Raji (cell line): ENCODE measurements around the gene ASPG.

ENCODE experiments used
- POLR2A ChIP-seq: IDR thresholded peaks from 2 replicates; pipeline ENCODE4 v1.6.1; 2011; ENCODE audit warnings: low read depth, low read length, control low read depth; ENCODE audit not compliant: insufficient read depth

ASPG gene

DNA sequence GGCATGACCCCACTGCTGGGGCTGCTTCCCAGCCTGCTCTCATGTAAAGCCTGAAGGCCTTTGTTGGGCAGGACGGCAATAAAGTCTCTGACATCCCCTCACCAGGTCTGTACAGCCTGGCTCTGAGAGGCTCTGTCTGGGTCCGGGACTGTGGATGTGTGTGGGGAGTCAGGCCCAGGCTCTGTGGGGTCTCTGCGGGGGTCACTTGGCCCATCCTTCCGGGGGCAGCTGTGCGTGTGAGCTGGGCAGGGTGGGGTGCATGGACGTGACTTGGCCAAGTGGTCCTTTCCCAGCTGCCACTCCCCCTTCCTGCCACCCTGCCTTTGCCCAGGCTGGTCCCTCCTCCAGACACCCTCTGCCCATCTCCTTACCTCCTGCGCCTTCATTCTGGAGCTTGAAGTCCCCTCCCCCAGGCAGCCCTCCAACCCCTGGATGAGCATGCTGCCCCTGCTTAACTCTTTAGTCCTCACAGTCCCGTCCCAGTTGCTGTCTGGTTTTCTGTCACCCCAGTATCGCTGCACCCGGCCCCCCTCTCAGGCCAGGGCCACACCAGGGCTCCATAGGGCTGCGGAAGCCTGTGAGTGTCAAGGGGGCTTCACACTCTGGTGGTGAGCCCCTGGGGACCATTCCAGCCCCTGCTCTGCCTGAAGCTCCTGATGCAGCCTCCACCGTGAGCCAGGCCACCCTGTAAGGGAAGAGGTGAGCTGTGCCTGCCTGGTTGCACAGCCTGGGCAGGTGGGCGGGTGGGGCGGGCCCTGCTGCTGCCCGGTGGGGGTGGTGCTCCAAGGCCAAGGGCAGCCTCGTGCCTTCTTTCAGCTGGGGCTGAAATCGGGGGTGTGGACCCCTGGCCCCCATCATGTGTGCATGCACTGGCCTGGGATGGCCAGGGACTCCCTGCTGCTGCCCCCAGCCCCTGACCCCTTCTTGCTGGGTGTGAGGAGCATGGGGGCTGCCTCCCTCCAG, 27.4 kb downstream of the ASPG start:
- no peak for TF ChIP-seq POLR2A

DNA sequence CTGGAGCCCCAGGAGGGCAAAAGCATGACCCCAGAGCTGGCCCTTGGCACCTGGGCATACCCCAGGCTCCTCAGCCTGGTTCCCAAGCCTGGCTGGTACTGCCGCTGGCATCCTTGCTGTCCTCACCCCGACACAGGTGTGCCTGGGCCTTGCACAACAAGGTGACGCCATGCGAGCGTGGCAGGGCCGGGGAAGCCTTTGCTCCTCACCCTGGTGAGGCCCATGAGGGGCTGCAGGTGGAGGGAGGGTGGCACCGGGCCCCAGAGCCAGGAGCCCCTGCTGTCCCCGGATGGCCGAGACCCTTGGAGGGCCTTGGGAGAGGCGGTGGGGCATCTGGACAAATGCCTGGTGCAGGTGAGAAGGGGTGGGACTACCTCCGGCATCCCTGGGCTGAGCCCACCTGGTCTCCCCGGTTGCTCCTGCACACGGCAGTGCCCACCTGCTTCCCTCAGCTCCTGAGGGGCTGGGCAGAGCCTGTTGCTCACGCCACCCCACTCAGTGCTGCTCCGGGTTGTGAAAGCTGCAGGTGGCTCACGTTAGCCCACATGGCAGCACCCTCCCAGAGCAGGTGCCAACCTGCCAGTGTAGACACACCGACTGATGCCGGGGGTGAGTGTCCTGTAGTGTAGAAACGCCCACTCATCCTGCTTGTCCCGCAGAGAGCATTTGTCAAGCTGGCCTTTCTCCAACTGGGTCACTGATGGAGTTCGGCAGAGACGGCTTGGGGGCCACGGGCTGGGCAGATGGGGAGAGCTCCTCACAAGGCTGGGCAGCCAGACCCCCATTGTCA, 28.3 kb downstream of the ASPG start:
- TF ChIP-seq POLR2A, result no peak

DNA sequence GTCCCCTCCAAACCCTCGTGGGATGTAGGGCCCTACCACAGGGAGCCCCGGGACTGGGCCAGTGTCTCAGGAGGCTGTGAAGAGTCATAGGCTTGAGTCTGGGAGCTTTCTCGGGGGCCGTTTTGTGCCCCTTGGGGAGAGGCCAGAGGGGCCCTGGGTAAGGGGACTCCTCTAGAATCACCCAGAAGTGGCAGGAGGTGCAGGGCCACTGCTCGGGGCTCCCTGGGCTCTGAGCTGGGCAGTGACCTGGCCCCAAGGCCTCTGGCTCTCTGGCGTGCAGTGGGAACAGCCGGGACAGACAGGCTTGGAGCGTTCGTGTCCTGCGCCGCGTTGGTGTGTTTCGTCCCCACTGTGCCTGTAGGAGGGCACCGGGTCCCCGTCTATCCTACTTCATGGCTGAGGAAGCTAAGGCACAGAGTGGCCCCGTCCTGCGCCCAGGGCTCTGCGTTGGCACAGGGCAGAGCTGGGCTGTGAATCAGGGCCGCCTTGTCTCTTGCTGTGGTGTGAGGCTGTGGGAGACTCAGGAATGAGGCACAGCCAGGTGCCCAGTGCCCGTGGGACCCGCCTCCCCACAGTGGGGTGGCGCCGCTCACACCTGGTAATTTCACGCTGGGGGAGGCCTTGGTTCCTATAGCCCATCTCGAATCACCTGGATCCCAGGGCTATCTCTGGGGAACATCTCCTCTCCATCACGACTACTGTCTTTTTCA, 29.1 kb downstream of the ASPG start:
- TF ChIP-seq POLR2A, result no peak

DNA sequence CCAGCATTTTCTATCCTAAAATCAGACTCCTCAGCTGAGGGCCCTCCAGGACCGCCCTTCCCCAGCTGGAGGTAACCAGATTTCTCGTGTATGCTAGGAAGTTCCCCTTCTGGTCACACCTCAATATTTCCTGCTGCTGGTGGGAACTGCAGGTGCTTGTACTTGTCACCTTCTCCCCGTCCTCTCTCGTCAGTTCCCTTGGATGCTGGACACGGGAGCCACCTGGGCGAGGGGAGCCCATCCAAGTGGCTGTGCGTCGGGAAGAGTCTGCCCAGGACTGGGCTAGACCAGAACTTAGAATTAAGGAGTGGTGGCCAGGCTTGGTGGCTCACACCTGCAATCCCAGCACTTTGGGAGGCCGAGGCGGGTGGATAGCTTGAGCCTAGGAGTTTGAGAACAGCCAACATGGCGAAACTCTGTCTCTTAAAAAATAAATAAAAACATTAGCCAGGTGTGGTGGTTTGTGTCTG, 29.7 kb downstream of the ASPG start:
- TF ChIP-seq POLR2A, result no peak

DNA sequence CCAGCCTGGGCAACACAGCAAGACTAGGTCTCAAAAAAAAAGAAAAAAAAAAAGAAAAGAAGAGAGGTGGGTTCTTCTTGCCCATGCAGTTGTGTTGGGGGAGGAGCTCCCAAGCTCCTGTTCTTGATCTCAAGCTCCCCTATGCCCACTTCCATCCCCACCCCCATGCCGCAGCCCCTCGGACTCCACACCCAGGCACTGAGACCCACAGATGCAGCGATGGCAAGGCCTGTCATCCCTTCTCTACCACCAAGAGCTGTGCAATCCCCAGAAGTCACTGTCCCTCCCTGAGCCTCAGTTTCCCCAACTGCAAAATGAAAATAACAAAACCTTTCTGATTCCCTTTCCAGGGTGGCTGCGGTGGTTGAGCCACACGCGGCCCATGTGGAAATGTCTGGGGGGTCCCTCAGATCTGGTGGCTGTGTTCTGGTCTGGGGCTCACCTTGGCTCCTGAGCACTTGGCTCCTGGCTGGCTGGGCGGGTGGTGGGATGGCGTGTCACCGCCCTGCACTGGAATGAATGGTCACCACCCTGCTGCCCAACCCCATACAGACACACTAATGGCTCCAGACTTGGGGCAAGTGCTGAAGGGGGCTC, 30.3 kb downstream of the ASPG start:
- TF ChIP-seq POLR2A, result no peak

DNA sequence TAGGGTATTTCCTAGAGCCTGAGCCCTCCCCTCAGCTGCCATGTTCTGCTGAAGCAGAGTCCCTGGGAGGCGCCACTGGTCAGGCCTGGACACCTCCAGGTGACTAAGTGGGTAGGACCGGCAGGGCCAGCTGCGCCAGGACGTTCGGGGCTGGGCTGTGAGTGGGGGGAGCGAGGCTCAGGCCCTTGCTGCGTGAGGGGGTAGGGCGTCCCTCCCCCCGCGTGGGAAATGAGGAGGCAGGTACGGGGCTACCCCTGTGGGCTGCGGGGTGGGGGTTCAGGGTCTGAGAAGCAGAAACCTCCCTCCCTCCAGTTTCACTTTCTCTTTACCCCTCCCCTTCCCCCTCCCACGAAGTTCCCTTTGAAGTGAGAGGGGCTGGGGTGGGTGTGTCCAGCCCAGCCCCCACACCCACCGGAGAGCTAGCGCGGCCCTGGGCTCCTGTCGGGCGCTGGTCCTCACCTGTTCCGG, 30.8 kb downstream of the ASPG start:
- no peak for TF ChIP-seq POLR2A

DNA sequence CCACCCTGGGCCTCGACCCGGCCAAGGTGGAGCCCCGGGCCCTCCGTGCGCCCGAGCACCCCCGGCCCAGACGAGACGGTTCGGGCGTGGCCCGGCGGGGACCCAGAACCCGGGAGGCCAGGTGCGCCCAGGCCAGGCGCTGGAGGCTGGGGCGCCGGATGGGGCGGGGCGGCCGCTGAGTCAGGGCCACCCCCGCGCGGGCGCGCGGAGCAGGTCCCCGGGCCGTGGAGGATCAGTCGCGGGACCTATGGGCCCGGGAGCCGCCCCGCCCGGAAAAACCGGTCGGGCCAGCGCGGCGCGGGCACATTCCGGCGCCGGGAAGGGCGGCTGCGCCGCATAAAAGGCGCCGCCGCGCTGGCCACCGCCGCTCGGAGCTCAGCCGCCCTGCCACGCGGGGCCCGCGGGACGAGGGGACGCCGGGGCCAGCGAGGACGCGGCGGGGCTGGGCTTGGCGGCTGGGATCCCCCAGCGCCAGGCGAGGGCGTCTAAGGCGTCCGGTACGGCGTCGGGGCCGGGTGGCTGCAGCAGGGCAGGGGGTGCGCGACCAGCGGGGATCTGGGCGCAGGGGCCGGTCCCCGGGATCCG, 31.3 kb downstream of the ASPG start:
- TF ChIP-seq POLR2A, result no peak

DNA sequence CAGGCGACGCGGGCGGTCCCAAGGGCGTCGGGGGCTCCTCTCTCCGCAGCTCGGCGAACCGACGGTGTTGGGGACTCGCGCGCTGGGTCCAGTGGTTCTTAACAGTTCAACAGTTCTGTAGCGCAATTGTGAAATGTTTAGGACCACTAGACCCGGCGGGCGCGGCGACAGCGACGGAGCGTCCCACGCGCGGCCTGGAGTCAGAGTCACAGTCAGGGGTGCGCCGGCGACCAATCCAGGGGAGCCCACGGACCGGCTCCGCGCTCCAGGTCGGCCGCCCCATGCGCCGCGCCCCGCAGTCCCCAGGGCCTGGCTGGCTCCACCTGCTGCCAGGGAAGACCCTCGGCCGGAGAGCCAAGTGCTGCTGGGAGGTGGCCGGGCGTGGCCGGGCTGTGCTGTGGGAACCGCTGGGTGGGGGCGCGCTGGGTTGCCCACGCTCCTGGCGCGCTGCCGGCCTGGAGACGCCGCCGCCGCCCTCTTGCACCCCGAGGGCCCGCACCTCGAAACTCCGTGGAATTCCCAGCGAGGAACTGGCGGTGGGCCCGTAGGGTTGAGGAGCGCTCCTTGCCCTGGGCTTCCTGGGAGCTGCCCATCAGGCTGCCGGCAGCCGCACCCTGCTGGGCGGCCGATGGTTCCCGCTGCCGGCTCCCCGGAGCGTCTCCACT, 32.0 kb downstream of the ASPG start:
- TF ChIP-seq POLR2A, result no peak

DNA sequence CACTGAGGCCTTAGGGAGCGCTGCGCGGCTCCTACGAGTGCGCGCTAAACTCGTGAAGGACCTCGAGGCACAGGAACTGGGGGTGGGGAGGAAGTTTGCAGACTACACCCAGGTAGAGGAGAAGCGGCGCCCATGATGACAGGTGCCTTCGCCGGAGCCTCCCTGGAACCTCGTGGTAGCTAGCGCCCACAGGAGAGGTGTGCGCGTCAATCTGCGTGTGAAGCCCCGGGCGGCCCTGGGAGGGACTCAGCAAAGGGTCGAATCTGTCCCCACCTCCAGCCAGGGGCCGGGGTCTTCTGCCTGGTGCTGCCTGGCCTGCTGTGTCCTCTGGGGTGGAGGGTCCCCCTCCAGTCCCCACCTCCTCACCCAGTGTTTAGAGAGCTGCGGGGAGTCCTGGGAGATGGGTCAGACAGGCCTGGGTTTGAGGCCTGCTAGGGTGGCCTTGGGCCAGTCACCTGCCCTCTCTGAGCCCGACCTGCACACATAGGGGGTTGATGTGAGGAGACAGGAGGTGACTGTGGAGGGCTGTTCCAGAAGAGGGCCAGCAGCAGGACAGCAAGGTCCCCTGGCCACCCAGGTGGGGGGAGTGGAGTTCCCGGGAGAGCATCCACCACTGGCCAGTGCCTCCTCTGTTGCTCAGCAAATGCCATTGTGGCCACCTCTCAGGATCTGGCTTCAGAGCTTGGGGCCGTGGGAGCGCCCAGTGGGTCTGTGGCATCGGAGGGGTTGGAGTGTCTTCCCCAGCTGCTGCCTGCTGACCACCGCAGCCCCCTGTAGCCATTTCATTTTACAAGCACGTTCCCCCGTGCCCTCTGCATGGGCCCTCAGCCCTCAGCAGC, 32.7 kb downstream of the ASPG start:
- TF ChIP-seq POLR2A, result no peak

DNA sequence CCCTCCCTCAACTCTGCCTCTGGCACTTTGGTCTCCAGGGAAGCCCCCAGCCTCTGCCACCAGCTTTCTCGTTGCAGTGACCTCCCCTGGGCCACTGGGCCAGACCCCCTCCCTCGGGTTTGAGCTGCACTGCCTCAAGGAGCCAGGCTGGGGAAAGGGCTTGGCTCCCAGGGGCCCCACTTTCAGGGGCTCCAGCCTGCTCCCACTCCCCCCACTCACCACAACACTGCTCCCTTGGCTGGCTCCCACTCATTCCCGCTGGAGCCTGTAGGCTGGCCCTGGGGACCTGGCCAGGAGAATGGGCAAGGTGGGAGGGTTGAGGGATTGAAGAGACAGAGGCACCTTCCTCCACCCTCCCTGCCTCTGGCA, 33.6 kb downstream of the ASPG start:
- no peak for TF ChIP-seq POLR2A

DNA sequence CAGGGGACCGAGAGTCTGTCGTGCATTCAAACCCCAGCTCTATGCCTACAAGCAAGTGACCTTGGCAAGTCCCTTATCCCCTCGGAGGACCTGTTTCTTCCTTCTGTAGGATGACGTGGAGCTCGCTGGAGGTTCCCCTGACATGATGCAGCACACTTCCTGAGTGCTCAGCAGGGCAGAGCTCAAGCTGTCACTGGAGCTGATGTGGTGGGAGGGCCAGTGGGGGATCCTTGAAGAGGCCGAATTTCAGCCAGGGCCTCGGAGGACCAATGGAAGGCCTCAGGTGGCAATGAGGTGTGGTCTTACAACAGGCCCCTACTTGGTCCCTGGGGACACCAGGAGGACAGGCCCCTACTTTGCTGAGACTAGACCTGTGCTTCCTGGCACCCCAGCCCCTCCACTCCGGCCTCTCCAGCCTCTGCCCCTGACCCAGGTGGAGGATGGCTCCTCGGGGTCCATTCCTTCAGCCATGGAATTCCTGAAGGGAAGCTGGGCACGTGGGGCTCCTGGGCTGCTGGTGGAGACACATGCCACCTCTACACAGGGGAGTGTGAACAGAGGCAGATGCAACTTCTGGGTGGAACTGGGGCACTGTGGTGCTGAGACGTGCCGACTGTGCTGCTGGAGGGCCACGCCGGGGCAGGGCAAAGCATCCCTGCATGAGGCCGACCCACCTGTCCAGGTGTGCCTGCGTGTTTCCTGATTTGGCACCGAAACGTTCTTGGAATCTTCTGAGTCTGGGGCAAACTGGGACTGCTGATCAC, 34.2 kb downstream of the ASPG start:
- TF ChIP-seq POLR2A, result no peak

DNA sequence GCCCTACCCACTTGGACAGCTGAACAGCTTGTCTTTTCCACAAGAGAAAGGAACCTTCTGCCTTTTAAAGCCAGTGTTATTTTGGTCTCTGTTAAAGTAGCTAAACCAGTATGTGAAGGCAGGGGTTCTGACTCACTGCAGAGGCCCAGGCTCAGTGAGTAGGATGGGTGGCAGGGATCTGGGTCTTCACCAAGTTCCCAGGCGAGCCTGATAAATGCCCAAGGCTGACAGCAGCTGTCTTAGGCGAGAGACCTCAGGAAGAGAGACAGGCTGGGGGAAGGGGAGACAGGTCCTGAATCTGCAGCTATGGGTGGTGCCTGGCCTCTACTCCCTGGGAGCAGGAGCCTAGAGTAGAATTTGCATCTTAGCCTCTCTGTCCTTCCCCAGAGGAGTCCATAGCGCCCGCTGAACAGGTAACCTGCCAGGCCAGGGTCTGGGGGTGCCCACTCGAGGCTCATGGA, 34.8 kb downstream of the ASPG start:
- TF ChIP-seq POLR2A, result no peak
